HG02763 (cell line): ENCODE measurements around the gene ZBTB20.

Source experiments
- ATAC-seq: cut with Tn5 transposase; IDR thresholded peaks from one replicate; pipeline ENCODE4 v1.9.1; 2021; ENCODE audit warnings: mild to moderate bottlenecking, moderate library complexity; ENCODE audit not compliant: unreplicated experiment

ZBTB20 gene

GRCh38 chr3:114328345-114328744 lies 818.7 kb downstream of the ZBTB20 start:
- no peak for ATAC-seq

- no peak for ATAC-seq
These were observed 819.4 kb downstream of the ZBTB20 start for GRCh38 chr3:114327665-114328064.

GRCh38 chr3:114323546-114324254 lies 823.4 kb downstream of the ZBTB20 start:
- ATAC-seq: no peak

GRCh38 chr3:114320246-114320645 lies 826.8 kb downstream of the ZBTB20 start:
- no peak for ATAC-seq

DNA sequence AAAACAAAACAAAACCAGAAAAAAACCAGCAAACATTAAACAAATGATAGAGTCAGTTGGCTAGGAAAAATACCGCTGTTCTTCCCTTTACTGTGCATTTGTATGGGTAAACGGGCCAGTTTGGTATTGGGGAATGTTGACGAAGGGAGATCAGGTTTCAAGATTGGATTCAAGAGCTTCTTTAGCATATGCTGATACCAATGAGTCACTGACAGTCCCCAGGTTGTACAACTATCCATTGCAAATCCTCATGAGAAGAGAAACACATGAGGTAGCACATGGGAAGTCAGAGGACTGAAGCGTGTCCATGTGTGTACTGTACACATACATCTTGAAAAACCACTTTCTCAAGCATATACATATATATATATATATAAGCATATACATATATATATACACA lies 827.6 kb downstream of the ZBTB20 start:
- no peak for ATAC-seq

- no peak for ATAC-seq
These were observed 828.8 kb downstream of the ZBTB20 start for GRCh38 chr3:114318295-114318694.

DNA sequence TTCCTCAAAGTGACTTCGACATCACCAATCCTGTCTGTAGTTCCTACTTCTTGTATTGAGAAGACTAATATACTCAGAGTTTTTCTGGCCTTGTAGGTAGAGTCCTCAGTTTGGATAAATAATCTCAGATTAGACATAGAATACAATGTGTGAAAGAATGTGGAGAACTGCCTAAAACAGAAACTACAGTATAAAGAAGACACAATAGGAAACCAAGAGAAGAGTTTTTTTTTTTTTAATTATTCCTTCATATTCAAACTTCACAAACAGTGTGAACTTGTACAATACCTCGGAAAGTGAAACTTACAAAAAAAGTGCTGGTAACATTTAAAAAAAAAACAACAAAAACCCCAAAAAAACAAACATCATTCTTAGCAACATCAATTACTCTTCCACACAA lies 832.8 kb downstream of the ZBTB20 start:
- no peak for ATAC-seq

DNA sequence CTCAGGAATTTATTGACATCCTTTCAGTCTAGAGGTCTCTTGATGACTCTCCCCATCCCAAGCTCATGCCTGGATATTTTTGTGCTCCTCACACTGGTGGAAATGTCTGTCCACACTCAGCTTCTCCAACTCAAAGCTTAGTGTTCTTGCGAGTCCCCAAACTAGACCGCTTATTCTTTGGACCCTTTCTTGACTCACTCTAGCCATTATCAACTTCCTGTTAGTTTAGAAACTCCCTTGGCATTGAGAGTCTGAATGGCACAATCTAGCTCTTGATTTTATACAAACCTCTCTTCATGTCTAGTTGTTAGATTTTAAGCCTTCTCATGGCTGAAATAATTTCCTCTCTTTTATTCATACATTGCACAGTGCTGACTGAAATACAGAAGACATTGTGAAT lies 833.7 kb downstream of the ZBTB20 start:
- no peak for ATAC-seq

GRCh38 chr3:114310695-114311094 lies 836.4 kb downstream of the ZBTB20 start:
- no peak for ATAC-seq

DNA sequence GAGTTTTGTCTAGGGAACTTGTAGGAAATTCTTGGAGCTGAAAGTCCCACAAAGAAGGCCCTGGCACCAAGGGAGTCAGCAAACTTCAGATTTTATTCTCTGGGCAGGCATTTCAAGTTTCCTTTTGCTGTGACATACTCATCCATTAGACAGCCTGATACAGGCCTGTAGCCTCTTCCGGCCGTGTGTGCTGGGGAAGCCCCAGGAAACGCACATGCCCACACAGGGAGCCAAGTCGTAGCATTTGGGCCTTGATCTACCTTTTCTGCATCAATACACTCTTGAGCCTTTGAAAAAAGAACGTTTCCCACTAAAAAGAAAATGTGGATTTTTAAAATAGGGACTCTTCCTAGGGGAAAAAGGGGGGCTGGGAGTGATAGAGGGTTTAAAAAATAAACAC lies 838.3 kb downstream of the ZBTB20 start:
- peak; percentile 89 for ATAC-seq

GRCh38 chr3:114308377-114308776 lies 838.7 kb downstream of the ZBTB20 start:
- peak; percentile 13 for ATAC-seq

DNA sequence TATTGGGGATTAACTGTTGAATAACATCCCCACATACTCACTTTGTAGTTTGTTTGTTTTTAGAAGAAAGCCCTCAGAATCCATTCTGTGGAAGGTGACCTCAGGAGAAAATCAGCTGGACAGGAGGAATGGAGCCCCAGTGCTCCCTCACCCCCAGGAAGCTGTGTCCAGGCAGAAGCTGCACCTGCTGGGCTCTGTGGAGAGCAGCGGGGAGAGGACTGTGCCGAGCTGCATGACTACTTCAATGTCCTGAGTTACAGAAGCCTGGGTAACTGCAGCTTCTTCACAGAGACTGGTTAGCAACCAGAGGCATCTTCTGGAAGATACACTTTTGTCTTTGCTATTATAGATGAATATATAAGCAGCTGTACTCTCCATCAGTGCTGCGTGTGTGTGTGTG lies 839.3 kb downstream of the ZBTB20 start:
- no peak for ATAC-seq

- peak; percentile 42 for ATAC-seq
These were observed 839.8 kb downstream of the ZBTB20 start for GRCh38 chr3:114307222-114307830.

- no peak for ATAC-seq
These were observed 847.0 kb downstream of the ZBTB20 start for GRCh38 chr3:114299941-114300624.

- ATAC-seq: no peak
These were observed 847.7 kb downstream of the ZBTB20 start for GRCh38 chr3:114299421-114299820.

DNA sequence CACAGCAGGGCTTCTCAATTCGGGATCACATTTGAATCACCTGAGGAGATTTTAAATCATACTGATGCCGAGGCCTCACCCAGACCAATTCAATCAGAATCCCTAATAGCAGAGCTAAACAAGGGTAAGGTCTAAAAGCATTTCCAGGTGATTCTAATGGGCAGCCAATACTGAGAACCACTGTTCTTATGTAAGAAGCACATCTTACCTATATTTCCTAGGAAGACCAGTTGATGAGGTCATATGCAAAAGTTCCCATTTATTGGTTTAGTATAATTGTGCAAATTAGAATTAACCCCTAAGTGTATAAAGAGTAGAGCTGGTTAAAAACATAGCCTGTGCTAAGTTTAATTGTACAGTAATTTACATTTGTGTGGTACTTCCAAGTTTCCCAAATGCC lies 851.1 kb downstream of the ZBTB20 start:
- ATAC-seq: no peak

GRCh38 chr3:114294940-114295480 lies 852.1 kb downstream of the ZBTB20 start:
- ATAC-seq: no peak

DNA sequence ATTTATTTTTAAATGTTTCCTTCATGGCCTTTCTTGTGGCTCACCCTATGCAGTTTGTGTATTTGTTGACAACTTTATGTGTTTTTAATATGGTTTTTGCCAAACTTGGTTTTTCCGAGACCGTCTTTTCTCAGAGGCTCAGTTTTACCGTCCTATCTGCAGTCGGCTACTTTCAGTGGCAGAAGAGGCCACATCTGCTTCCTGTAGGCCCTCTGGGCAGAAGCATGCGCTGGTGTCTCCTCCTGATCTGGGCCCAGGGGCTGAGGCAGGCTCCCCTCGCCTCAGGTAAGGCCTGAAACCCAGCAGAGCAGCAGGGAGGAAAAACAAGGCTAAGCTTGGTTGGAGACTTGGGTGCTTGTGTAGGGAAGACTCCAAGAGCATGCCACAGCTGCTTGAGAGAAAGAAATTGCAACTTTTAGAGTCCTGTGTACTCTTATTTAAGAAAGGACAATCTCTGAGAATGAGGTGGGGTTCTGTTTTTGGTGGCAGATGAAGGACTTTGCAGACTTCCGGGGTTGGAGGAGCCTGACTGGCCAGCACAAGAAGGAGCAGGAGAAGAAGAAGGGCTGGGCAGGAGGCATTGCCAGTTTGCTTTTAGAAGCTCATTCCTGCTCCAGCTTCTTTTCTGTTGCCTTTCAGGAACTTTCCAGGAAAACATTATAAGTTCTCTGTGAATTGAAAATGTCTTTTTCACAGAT lies 853.1 kb downstream of the ZBTB20 start, which contains the start of gene TIGIT:
TSS of gene TIGIT (plus strand) at position 191 of the 698 bp plus-strand sequence. CDS start at position 225, 34 bp downstream.
- ATAC-seq: no peak

DNA sequence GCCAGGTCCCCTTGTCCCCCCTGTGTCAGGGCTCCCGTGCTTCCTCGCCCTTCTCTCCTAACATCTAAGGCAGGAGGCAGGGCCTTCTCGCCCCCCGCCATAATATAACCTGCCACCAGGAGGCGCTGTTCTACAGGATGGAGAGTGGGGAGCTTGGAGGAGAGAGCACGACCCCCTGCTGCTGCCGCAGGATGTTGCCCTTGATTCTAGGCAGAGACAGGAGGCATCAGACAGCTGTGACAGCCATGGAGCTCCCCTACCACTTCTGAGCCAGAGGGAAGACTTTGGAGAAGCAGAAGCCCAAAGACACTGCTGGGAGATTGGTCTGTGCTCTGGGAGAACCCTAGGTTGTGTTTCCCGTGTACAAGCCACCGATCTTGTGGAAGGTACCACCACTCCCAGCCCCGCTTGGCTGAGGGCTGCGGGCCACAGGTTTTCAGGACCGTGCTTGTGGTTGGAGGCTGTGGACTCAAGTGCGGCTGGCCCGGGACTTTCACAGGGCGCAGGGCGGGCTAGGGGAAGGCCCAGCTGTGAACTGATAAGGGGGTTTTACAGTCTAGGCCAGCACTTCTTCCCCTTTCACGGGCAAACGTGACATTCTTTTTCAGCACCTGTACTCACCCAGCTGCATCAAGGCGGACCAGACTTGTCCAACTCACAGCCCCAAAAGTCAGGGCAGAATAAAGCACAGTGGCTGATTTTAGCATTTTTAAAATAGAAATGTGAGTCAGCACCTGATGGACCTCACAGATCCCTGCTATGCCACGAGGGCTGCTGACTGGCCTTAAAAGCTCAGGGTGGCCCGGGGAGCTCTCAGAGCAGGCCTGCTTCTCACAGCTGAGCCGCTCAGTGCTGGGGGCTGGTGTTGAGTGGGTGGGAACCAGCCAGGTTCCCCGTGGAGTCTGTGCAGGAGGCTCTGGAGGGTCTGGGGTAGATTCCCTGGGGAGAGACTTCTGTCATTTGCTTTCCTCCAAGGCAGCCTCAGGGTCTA lies 855.9 kb downstream of the ZBTB20 start:
- ATAC-seq: peak; percentile 89

DNA sequence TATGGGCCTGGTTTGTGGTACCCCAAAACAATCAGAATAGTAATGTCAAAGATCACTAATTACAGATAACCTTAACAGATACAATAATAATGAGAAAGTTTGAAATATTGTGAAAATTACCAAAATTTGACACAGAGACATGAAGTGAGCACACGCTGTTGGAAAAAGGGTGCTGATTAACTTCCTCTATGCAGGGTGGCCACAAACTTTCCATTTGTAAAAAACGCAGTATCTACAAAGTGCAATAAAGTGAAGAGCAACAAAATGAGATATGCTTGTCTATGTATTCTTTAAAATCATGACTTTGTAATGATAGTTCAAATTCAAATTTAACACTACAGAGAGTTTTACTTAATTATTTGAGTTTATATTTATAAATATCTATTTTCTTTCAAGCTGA lies 860.8 kb downstream of the ZBTB20 start:
- ATAC-seq: no peak
